Mesenchymal stem cell (in vitro differentiated cells and primary cell): ENCODE measurements around the gene AKR1C3. TPM values are rescaled to one million over a fixed set of nuclear protein-coding genes. Genes with fewer than 3 reads are reported as not detected.
"Not testable (repeated sequence)": the region's sequence is repeated elsewhere in the genome, so short reads cannot be mapped to it uniquely, and the experiment has no call there.

Source experiments
- DNase-seq: peaks from one replicate; pipeline ENCODE4 v3.0.0-alpha.2; 2013
- H2AFZ ChIP-seq: one replicate; pipeline ENCODE4 v1.6.1; 2013; ENCODE audit warnings: low read depth, mild to moderate bottlenecking, control low read depth, inconsistent platforms, low read length, moderate library complexity
- H2AK5ac ChIP-seq: 2 replicates; pipeline ENCODE4 v1.6.1; 2013; ENCODE audit warnings: low read length, moderate library complexity, mild to moderate bottlenecking, inconsistent platforms; ENCODE audit not compliant: severe bottlenecking
- H2BK120ac ChIP-seq: one replicate; pipeline ENCODE4 v1.6.1; 2013; ENCODE audit warnings: low read depth, mild to moderate bottlenecking, inconsistent platforms, low read length, moderate library complexity
- H2BK12ac ChIP-seq, 2 experiments: one replicate each; pipeline ENCODE4 v1.6.1; 2013; ENCODE audit warnings: inconsistent platforms in 2 of 2, low read length in 2 of 2, mild to moderate bottlenecking in 2 of 2, moderate library complexity in 2 of 2, control low read depth in 1 of 2
- H2BK15ac ChIP-seq: one replicate; pipeline ENCODE4 v1.6.1; 2013; ENCODE audit warnings: mild to moderate bottlenecking, low read depth, inconsistent platforms; ENCODE audit not compliant: poor library complexity, severe bottlenecking
- H2BK5ac ChIP-seq: 2 replicates; pipeline ENCODE4 v1.6.1; 2013; ENCODE audit warnings: low read depth, mild to moderate bottlenecking, low read length, control low read depth, inconsistent platforms; ENCODE audit not compliant: poor library complexity, severe bottlenecking
- H3K14ac ChIP-seq, 2 experiments: one replicate each; pipeline ENCODE4 v1.6.1; 2013; ENCODE audit warnings: inconsistent platforms in 2 of 2, low read length in 2 of 2, control low read depth in 1 of 2, mild to moderate bottlenecking in 1 of 2, moderate library complexity in 1 of 2
- H3K18ac ChIP-seq, 2 experiments: one replicate each; pipeline ENCODE4 v1.6.1; 2013; ENCODE audit warnings: inconsistent platforms in 2 of 2, low read length in 2 of 2, control low read depth in 1 of 2, low read depth in 1 of 2, mild to moderate bottlenecking in 1 of 2
- H3K23ac ChIP-seq, 2 experiments: one replicate each; pipeline ENCODE4 v1.6.1; 2013; ENCODE audit warnings: inconsistent platforms in 2 of 2, low read length in 2 of 2, mild to moderate bottlenecking in 2 of 2, moderate library complexity in 2 of 2, control low read depth in 1 of 2
- H3K27ac ChIP-seq: 2 replicates; pipeline ENCODE4 v1.5.1; 2013; ENCODE audit warnings: mild to moderate bottlenecking, moderate library complexity, low read length, control low read depth, inconsistent platforms; ENCODE audit not compliant: poor library complexity, severe bottlenecking
- H3K27me3 ChIP-seq, 2 experiments: 2 replicates each; pipeline versions ENCODE4 v1.6.1 to v1.7.0; 2013; ENCODE audit warnings: low read length in 2 of 2, mild to moderate bottlenecking in 2 of 2, moderate library complexity in 2 of 2, control low read depth in 1 of 2, inconsistent platforms in 1 of 2; ENCODE audit not compliant: control insufficient read depth in 1 of 2, insufficient read depth in 1 of 2
- H3K36me3 ChIP-seq, 2 experiments: 2 replicates each; pipeline versions ENCODE4 v1.6.1 to v1.7.0; 2013; ENCODE audit warnings: low read length in 2 of 2, control low read depth in 1 of 2, inconsistent platforms in 1 of 2, low read depth in 1 of 2, mild to moderate bottlenecking in 1 of 2; ENCODE audit not compliant: insufficient read depth in 2 of 2, control insufficient read depth in 1 of 2
- H3K4ac ChIP-seq, 2 experiments: one replicate each; pipeline ENCODE4 v1.6.1; 2013; ENCODE audit warnings: inconsistent platforms in 2 of 2, low read length in 2 of 2, mild to moderate bottlenecking in 2 of 2, moderate library complexity in 2 of 2, control low read depth in 1 of 2, low read depth in 1 of 2
- H3K4me1 ChIP-seq: 2 replicates; pipeline ENCODE4 v1.6.1; 2013; ENCODE audit warnings: low read depth, low read length, control low read depth; ENCODE audit not compliant: control insufficient read depth, insufficient read depth
- H3K4me2 ChIP-seq: 2 replicates; pipeline ENCODE4 v1.6.1; 2013; ENCODE audit warnings: low read length, mild to moderate bottlenecking, inconsistent platforms; ENCODE audit not compliant: poor library complexity, severe bottlenecking
- H3K4me3 ChIP-seq, 2 experiments: 2 replicates each; pipeline versions ENCODE4 v1.5.1 to v1.7.0; 2013; ENCODE audit warnings: low read length in 2 of 2, mild to moderate bottlenecking in 2 of 2, control low read depth in 1 of 2, low read depth in 1 of 2; ENCODE audit not compliant: insufficient read depth in 1 of 2
- H3K79me1 ChIP-seq: replicated peaks from 2 replicates; pipeline ENCODE4 v1.6.1; 2013; ENCODE audit warnings: mild to moderate bottlenecking, control low read depth, low read length, inconsistent platforms; ENCODE audit not compliant: poor library complexity, severe bottlenecking
- H3K9ac ChIP-seq: 2 replicates; pipeline ENCODE4 v1.7.0; 2013; ENCODE audit warnings: mild to moderate bottlenecking, low read length, moderate library complexity
- H3K9me3 ChIP-seq: 2 replicates; pipeline ENCODE4 v1.7.0; 2013; ENCODE audit warnings: mild to moderate bottlenecking, low read length; ENCODE audit not compliant: control insufficient read depth
- H4K8ac ChIP-seq: one replicate; pipeline ENCODE4 v1.6.1; 2013; ENCODE audit warnings: inconsistent platforms, mild to moderate bottlenecking, low read length, moderate library complexity
- H4K91ac ChIP-seq: one replicate; pipeline ENCODE4 v1.6.1; 2013; ENCODE audit warnings: mild to moderate bottlenecking, low read length, inconsistent platforms
- WGBS: methylation state at CpG from one replicate; pipeline ENCODE4 v1.1.7; 2013; ENCODE audit warnings: mixed read lengths; 5-methylcytosine and 5-hydroxymethylcytosine counted together
- polyA plus RNA-seq, 2 experiments: library from polyadenylated mRNA; stranded (reverse); fragments of 200-250 nt; gene quantifications; one replicate each; pipeline ENCODE4 v1.2.3, GENCODE V29; 2013

AKR1C3 gene
- 3.9 TPM for polyA plus RNA-seq (2013, experiment 1 of 2)
- polyA plus RNA-seq (2013, experiment 2 of 2) = 5.0 TPM

DNA sequence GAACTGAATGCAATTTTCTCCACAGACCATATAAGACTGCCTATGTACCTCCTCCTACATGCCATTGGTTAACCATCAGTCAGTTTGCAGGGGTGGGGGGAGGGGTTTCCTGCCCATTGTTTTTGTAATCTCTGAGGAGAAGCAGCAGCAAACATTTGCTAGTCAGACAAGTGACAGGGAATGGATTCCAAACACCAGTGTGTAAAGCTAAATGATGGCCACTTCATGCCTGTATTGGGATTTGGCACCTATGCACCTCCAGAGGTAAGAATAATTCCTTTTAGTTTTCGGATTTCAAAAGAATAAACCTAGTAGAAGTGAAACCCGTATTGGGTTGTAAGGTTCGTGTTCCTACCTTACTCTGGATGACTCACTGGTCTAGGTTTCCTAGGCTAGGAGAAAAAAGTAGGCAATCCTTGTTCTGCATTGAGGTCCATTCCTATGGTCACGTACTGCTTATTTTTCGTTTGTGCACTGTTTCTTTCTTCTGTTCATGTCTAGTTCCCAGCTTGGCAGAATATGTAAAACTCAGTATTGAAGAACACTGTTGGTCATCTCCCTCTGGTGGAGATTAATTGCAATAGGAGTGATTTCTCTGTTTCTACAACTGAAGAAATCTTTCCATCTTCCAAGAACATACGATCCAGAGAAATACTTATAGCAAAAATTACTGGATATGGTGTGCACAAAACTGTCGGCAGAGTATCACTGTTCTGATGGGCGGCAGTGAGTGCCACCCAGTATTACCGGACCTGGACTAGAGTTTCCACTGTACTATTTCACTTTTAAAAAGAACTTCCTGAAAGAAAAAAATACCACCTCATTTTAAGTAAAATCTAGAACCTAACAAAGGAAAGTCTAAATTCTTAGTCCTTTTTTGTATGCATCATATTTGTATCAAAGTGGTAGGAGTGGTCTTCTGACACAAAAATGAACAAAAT is at the start of gene AKR1C3:
Gene AKR1C3, plus strand, starts transcription at position 150 of the 941 bp plus-strand sequence. Its CDS starts 31 bp downstream, at position 181.
- DNase-seq = peak; percentile 77
- Histone ChIP-seq H4K8ac (no peak within 1 kb of the TSS), H3K27ac (peak within 1 kb of the TSS; percentile 77), H3K4me2 (peak within 1 kb of the TSS; percentile 77), H2BK5ac (peak within 1 kb of the TSS; percentile 3), H3K4me1 (no peaks in the 10 kb centered on the region), H3K27me3 (no peaks in the 10 kb centered on the region), H3K4me3 (peak within 1 kb of the TSS in 1 of 2 experiments; percentile 95), H3K18ac (no peak within 1 kb of the TSS), H4K91ac (no peak within 1 kb of the TSS), H3K36me3 (peaks cover 0 to 36% of the 10 kb centered on the region in 2 experiments), H3K79me1 (peaks cover 1% of the 10 kb centered on the region), H2BK12ac (peak within 1 kb of the TSS in 1 of 2 experiments; percentile 63), H3K9me3 (no peaks in the 10 kb centered on the region), H3K9ac (peak within 1 kb of the TSS; percentile 99), H2AFZ (no peak within 1 kb of the TSS), H2AK5ac (no peak within 1 kb of the TSS), H3K23ac (no peak within 1 kb of the TSS), H2BK120ac (no peak within 1 kb of the TSS), H3K4ac (no peak within 1 kb of the TSS), H2BK15ac (no peak within 1 kb of the TSS), H3K14ac (no peak within 1 kb of the TSS)
- WGBS = 67% methylated on average over 9 of the region's 9 CpGs

DNA sequence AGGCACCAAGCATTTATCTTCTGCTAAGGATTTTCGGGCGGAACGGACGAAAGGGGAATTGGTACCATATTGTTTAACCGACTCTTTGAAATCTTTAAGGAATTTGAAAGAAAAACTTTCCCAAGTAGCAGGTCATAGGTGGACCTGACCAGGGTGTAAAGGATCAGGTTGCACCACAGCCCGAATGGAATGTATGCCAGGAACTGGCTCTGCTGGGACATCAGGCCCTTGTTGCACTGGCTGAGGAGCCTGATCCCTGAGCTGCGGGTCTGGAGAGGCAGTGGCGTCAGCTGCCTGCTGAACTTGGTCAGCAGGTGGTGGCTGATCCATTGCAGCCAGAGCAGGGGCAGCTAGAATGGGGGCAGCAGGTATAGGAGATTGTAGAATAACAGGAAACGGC is 49.1 kb upstream of the AKR1C3 start:
- Histone ChIP-seq H3K9ac (no peak overlapping the region), H3K4me2 (no peak overlapping the region), H2AK5ac (no peak overlapping the region), H3K23ac (no peak overlapping the region), H2AFZ (no peak overlapping the region), H2BK12ac (no peak overlapping the region), H3K4me3 (no peak overlapping the region), H2BK5ac (no peak overlapping the region), H3K9me3 (peaks cover 6% of the 10 kb centered on the region), H3K18ac (no peak overlapping the region), H3K14ac (no peak overlapping the region), H4K91ac (no peak overlapping the region), H3K27ac (no peak overlapping the region), H3K79me1 (no peaks in the 10 kb centered on the region), H4K8ac (no peak overlapping the region), H3K4me1 (peaks cover 5% of the 10 kb centered on the region), H3K36me3 (no peaks in the 10 kb centered on the region), H3K4ac (no peak overlapping the region), H3K27me3 (no peaks in the 10 kb centered on the region), H2BK120ac (no peak overlapping the region), H2BK15ac (no peak overlapping the region)
- DNase-seq = no peak
- 96% methylated on average over 9 of the region's 9 CpGs for WGBS

GRCh38 chr10:5046410-5046809 is 47.8 kb upstream of the AKR1C3 start:
- Histone ChIP-seq H2AFZ (no peak overlapping the region), H2BK5ac (no peak overlapping the region), H3K4me1 (peaks cover 5% of the 10 kb centered on the region), H4K91ac (no peak overlapping the region), H2BK12ac (no peak overlapping the region), H3K27ac (no peak overlapping the region), H2BK15ac (no peak overlapping the region), H3K9ac (no peak overlapping the region), H2AK5ac (no peak overlapping the region), H4K8ac (no peak overlapping the region), H3K18ac (no peak overlapping the region), H3K36me3 (no peaks in the 10 kb centered on the region), H3K79me1 (no peaks in the 10 kb centered on the region), H3K4ac (no peak overlapping the region), H3K27me3 (no peaks in the 10 kb centered on the region), H3K9me3 (no peaks in the 10 kb centered on the region), H3K4me2 (no peak overlapping the region), H2BK120ac (no peak overlapping the region), H3K23ac (no peak overlapping the region), H3K14ac (no peak overlapping the region), H3K4me3 (no peak overlapping the region)
- no peak for DNase-seq
- 91% methylated on average over 6 of the region's 6 CpGs for WGBS

DNA sequence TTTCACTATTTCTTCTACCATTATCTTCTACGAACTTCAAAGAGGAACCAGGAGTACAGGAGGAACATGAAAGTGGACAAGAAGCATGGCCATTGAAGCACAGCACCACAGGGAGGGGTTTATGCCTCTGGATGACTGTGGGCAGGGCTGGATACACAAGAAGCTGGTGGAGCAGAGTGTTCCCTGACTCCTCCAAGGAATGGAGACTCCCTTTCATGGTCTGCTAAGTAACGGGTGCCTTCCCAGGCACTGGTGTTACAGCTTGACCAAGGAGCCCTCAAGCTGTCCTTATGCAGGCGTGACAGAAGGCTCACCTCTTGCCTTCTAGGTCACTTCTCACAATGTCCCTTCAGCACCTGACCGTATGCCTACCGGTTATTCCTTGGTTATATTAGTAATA is 47.2 kb upstream of the AKR1C3 start:
- not testable (repeated sequence) for H2BK120ac ChIP-seq, H2BK5ac ChIP-seq, H3K9ac ChIP-seq, H4K91ac ChIP-seq, H3K14ac ChIP-seq, DNase-seq, H3K27me3 ChIP-seq, H4K8ac ChIP-seq, H3K4ac ChIP-seq, H3K36me3 ChIP-seq, H2BK15ac ChIP-seq, H3K9me3 ChIP-seq, H3K4me2 ChIP-seq, H3K4me3 ChIP-seq, H3K27ac ChIP-seq, H3K18ac ChIP-seq, H3K23ac ChIP-seq, H2AFZ ChIP-seq, H2AK5ac ChIP-seq, H3K79me1 ChIP-seq, H2BK12ac ChIP-seq, H3K4me1 ChIP-seq
- 88% methylated on average over 3 of the region's 5 CpGs for WGBS
